Upper lobe of left lung (tissue), 4 donors: ENCODE measurements around the gene TAGLN2.

Source experiments
- POLR2AphosphoS5 ChIP-seq, 2 donors: sonication (generic); formaldehyde crosslinking; IDR thresholded peaks; one replicate each; pipeline ENCODE4 v1.5.1; 2017; ENCODE audit warnings: antibody characterized with exemption in 2 of 2
- TF ChIP-seq, protein P1 (sequence below), 6 experiments: fragments of 450-650 bp in 4 of 6; fragments of 200-600 bp in 2 of 6; sonication (generic) in 2 of 6; IDR thresholded peaks; one replicate each; pipeline ENCODE4 v1.5.1; 2016 to 2019; ENCODE audit warnings: antibody characterized with exemption in 6 of 6

- TF ChIP-seq, protein P1, sequence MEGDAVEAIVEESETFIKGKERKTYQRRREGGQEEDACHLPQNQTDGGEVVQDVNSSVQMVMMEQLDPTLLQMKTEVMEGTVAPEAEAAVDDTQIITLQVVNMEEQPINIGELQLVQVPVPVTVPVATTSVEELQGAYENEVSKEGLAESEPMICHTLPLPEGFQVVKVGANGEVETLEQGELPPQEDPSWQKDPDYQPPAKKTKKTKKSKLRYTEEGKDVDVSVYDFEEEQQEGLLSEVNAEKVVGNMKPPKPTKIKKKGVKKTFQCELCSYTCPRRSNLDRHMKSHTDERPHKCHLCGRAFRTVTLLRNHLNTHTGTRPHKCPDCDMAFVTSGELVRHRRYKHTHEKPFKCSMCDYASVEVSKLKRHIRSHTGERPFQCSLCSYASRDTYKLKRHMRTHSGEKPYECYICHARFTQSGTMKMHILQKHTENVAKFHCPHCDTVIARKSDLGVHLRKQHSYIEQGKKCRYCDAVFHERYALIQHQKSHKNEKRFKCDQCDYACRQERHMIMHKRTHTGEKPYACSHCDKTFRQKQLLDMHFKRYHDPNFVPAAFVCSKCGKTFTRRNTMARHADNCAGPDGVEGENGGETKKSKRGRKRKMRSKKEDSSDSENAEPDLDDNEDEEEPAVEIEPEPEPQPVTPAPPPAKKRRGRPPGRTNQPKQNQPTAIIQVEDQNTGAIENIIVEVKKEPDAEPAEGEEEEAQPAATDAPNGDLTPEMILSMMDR (IDR thresholded peaks at IDR 0.05) = no peak
- TF ChIP-seq POLR2AphosphoS5 (IDR thresholded peaks at IDR 0.05) = no peak
These were observed 47.4 kb downstream of the TAGLN2 start for GRCh38 chr1:159877695-159878444.
